Jurkat, Clone E6-1 (cell line): Measurements from ENCODE around the gene APOLD1.
"Not testable (repeated sequence)": the region's sequence is repeated elsewhere in the genome, so short reads cannot be mapped to it uniquely, and the experiment has no call there.

Experiments used
- DNase-seq: peaks from one replicate; pipeline ENCODE4 v3.0.0-alpha.2; 2011; ENCODE audit warnings: low read depth, low spot score
- H3K4me3 ChIP-seq: 2 replicates; pipeline ENCODE4 v1.5.1; 2011; ENCODE audit warnings: mild to moderate bottlenecking, low read length, control low read depth, moderate library complexity

Gene APOLD1

GRCh38 chr12:12804011-12804410 lies 18.6 kb downstream of the APOLD1 start:
- H3K4me3 ChIP-seq, result no peak overlapping the region
- DNase-seq, result no peak

DNA sequence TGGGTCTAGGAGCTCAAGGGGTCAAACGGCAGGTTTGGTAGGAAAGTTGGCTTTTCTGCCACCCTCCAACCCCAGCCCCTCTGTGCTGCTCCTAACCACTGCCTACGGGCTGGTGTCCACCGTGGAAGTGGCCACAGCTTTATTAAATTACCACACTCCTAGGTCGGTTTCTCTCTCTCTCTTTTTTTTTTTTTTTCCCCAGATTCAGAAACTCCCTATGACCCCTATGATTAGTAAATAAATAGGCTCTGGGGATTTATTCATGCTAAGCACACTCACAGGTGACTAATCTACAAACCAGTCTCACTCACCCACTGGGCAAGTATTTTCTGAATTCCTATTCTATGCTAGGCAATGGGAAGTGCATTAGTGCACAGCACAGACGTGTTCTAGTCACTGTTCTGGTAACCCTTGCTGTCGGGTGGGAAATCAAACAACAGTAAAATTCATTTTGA lies 19.0 kb downstream of the APOLD1 start:
- DNase-seq, result no peak
- H3K4me3 ChIP-seq, result no peak overlapping the region

- no peak for DNase-seq
- H3K4me3 ChIP-seq, result no peak overlapping the region
Measured at GRCh38 chr12:12806784-12807516, 21.5 kb downstream of the APOLD1 start.

- DNase-seq, result not testable (repeated sequence)
Measured at GRCh38 chr12:12807517-12807903, 22.1 kb downstream of the APOLD1 start.

DNA sequence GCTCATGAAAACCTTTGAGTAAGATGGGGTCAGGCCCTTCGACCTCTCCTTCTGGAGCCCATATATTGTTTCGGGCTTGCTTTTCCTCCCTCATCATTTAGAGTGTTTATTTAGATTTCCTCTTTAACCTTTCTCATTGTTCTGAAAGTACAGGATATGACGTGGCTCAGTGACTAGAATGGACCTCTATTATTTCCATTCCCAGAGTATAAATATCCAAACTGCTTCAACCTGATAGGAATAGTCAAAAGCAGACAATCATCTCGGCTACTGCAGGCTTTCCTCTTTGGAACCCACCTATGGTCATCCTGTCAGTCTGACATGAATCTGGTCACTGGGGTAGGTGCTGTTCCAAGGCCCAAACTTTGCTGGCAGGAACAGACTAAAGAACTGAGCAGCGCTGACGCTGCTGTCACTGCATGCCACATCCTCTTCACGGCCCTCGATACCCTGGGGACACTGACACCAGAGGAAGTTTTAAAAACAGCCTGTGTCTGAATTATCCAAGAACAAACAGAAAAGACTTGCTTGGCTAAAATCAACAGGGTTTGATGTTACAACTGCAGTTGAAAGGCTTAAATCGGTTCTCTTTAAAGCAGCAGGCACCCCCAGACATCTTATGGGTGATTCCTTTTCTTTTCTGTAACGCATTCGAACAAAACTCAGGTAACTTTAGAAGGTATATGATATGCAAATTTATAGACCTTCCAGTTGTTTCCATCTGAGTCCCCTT lies 22.7 kb downstream of the APOLD1 start:
- peak; percentile 65 for DNase-seq
- no peak overlapping the region for H3K4me3 ChIP-seq

More at GRCh38 chr12:12807517-12807903, 22.1 kb downstream of the APOLD1 start:
- not testable (repeated sequence) for H3K4me3 ChIP-seq

DNA sequence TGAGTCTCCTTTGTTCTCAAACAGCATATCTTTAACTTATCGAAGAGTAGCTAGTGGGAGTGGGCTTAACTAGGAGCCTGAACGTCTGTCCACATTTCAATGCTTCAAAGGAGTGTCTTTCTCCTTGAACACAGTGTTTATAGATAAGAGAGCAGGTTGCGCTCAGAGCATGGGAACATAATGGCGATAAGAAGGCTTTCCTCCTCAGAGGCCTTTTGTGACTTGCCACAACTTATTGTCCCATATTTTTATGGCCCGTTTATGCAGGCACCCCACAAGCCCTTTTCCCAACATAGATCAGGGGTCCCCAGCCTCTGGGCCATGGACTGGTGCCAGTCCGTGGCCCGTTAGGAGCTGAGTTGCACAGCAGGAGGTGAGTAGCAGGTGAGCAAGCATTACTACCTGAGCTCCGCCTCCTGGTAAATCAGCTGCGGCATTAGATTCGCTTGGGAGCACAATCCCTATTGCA lies 25.1 kb downstream of the APOLD1 start:
- DNase-seq, result no peak
- no peak overlapping the region for H3K4me3 ChIP-seq

GRCh38 chr12:12811343-12811742 lies 25.9 kb downstream of the APOLD1 start:
- no peak for DNase-seq
- H3K4me3 ChIP-seq, result no peak overlapping the region

DNA sequence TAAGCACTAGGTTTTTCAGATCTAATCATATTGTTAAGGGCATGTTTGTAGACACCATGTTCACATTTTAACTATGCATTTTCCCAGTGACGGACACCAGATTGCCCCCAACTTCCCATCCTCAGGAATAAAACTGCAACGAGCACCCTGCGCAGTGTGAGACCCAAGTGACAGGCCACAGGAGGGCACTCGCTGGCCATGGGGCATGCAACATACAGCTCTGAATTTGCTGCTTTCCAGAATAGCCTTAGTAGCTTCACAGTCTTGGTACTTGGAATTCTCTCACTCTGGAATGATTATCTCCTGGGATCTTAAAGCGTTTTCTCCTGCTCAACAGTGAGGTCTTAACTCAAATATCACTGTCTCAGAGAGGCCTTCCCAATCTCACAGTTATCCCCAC lies 26.7 kb downstream of the APOLD1 start:
- DNase-seq, result no peak
- no peak overlapping the region for H3K4me3 ChIP-seq

DNA sequence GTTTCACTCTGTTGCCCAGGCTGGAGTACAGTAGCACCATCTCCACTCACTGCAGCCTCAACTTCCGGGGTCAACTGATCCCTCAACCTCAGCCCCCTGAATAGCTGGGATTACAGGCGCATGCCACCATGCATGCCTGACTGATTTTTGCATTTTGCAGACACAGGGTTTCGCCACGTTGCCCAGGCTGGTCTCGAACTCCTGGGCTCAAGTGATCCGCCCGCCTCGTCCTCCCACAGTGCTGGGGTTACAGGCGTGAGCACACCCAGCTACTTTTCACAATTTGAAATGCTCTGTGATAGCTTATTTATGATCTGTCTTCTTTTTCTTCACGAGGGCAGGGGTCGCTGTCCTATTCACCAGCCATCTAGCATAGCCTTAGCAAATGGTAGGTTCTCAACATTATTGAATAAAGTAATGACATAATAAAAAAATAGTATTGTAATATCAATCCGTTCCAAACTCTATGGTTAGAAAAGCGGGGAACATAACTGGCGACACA lies 27.2 kb downstream of the APOLD1 start:
- peak overlapping the region; percentile 21; the same call in 1 of the 2 replicates for H3K4me3 ChIP-seq
- no peak for DNase-seq

DNA sequence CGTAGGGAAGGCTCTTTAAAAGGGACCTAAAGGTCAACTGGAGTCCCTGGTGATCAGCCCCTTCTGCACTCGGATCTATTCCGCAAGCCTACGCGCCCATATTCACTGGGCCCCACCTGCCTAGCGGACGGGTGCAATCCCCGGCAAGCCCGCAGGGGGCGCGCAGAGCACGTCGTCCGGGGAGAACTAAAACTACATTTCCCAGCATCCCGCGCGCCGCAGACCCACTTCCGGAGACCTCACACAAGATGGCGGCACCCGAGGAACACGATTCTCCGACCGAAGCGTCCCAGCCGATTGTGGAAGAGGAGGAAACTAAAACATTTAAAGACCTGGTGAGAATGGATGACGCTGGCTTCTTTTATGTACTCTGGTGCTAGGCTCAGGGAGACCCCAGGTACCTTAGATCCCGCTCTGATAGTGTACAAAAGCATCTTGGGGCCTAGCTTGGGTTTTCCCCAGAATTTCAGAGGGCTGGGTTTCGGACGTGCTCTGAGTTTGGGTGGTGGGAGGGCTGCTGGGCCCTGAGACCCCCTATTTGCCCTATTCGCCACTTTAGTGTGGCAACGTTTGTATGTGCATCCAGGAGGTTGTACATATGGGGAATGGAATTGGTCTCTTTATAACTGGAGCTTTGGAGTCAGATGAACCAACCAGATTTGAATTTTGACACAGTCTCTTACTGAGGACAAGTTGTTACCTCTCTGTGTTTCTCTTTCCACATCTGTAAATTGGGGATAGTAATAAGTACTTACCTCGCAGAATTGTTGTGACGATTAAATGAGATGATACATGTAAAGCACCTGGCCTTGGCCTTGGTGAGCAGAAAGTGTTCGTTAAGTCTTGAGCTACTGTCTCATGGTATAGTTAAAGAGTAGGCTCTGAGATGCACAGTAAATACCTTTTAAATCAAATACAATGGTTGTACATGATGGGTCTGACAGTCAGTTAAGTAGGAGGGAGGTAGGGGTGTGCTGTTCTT lies 28.0 kb downstream of the APOLD1 start, which contains the start of gene DDX47:
Gene DDX47 (plus strand): TSS at position 227 of the 982 bp plus-strand sequence. CDS start 22 bp downstream, at position 249.
- DNase-seq, result peak; percentile 90
- peak within 1 kb of the TSS; percentile 84 for H3K4me3 ChIP-seq

- DNase-seq, result no peak
- H3K4me3 ChIP-seq, result no peak overlapping the region
Measured at GRCh38 chr12:12817616-12818015, 32.2 kb downstream of the APOLD1 start.

- no peak overlapping the region for H3K4me3 ChIP-seq
- DNase-seq, result no peak
Measured at GRCh38 chr12:12818701-12819100, 33.2 kb downstream of the APOLD1 start.

DNA sequence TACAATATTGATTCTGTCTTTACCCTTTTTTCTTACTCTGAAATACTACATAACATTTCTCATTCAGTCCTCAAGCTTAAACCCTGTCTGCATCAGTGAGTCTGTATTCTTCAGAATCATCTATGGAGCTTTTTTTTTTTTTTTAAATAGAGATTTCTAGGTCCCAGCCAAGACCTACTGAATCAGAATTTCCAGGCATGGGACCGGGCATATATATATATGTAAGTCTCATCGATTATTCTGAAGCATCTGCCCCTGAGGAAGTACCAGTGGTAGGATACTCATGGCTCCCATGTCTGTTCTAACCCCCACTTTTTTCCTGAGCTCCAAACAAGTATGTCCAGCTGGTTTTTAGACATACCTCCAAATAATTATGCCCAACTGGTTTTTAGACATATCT lies 33.8 kb downstream of the APOLD1 start:
- no peak for DNase-seq
- no peak overlapping the region for H3K4me3 ChIP-seq

- no peak overlapping the region for H3K4me3 ChIP-seq
- DNase-seq, result no peak
Measured at GRCh38 chr12:12819752-12820311, 34.4 kb downstream of the APOLD1 start.

DNA sequence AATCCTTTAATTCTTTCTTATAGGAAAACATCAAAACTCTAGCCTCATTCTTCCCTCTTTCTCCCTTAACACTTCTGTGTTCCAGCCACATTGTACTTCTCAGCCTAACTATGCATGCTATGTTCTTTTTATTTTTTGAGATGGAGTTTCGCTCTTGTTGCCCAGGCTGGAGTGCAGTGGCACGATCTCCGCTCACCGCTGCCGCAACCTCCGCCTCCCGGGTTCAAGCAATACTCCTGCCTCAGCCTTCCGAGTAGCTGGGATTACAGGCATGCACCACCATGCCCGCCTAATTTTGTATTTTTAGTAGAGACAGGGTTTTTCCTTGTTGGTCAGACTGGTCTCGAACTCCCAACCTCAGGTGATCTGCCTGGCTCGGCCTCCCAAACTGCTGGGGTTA lies 34.9 kb downstream of the APOLD1 start:
- DNase-seq, H3K4me3 ChIP-seq: not testable (repeated sequence)

DNA sequence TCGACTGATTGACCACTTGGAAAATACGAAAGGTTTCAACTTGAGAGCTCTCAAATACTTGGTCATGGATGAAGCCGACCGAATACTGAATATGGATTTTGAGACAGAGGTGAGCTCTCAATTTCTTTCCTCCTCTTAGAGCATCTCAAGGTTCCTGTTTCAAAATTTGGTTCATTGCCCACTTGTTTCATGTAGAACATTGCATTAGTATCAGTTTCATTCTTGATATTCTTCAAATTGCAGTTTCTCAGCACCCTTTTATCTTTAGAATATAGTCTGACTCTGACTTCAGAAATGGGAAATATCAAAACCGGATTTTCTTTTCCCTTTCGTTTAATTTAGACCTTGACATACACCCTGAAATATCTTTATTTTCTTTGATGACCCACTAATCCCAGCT lies 36.5 kb downstream of the APOLD1 start:
- no peak overlapping the region for H3K4me3 ChIP-seq
- DNase-seq, result no peak

DNA sequence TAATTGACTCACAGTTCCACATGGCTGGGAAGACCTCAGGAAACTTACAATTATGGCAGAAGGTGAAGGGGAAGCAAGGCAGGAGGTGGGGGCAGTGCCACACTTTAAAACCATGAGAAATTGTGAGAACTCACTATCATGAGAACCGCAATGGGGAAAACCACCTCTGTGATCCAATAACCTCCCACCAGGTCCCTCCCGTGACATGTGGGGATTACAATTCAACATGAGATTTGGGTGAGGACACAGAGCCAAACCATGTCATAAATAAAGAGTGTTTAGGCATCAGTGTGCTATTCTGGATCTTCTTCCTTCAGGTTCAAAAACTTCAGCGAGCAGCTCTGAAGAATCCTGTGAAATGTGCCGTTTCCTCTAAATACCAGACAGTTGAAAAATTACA lies 37.4 kb downstream of the APOLD1 start:
- no peak for DNase-seq
- H3K4me3 ChIP-seq, result no peak overlapping the region

DNA sequence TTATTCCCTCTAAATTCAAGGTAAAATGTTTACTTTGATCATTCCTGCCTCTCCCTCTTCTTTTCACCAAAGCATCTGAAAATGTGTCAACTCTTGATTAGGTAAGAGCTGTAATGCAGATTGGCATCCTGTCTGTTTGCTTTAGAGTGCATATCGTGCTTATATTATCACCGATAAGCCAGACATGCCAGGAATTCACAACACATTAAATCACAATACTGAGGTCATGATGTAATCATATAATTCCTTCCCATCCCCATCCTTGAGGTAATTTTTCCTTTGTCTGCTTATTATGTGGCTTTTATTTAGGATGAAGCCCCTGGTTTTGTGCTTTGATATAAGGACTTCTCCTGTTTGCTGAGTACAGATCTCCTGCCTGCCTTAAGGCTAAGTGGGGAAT lies 37.8 kb downstream of the APOLD1 start:
- no peak overlapping the region for H3K4me3 ChIP-seq
- no peak for DNase-seq

GRCh38 chr12:12823811-12824210 lies 38.4 kb downstream of the APOLD1 start:
- no peak overlapping the region for H3K4me3 ChIP-seq
- no peak for DNase-seq
